Measurements from ENCODE around the gene ING2. TPM values are rescaled to one million over a fixed set of nuclear protein-coding genes. Genes with fewer than 3 reads are reported as not detected.

ING2 gene
- total and polyA plus RNA-seq, 2 of the 8 experiments (the other 6 are each of a cell fraction or from before 2014, with no cell fraction given) = 5.1 to 16.1 TPM

DNA sequence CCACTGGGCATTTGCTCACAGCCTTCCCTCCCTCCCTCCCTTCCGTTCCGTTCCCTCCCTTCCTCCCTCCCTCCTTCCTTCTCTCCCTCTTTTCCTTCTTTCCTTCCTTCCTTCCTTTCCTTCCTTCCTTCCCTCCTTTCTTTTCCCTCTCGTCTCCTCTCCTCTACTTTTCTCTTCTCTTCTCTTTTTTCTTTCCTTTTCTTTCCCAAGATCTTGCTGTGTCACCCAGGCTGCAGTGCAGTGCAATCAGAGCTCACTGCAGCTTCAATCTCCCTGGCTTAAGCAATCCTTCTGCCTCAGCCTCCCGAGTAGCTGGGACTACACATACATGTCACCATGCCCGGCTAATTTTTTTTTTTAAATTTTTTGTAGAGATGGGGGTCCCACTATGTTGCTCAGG, 26.7 kb upstream of the ING2 start (continued):
- TF ChIP-seq, protein P1, sequence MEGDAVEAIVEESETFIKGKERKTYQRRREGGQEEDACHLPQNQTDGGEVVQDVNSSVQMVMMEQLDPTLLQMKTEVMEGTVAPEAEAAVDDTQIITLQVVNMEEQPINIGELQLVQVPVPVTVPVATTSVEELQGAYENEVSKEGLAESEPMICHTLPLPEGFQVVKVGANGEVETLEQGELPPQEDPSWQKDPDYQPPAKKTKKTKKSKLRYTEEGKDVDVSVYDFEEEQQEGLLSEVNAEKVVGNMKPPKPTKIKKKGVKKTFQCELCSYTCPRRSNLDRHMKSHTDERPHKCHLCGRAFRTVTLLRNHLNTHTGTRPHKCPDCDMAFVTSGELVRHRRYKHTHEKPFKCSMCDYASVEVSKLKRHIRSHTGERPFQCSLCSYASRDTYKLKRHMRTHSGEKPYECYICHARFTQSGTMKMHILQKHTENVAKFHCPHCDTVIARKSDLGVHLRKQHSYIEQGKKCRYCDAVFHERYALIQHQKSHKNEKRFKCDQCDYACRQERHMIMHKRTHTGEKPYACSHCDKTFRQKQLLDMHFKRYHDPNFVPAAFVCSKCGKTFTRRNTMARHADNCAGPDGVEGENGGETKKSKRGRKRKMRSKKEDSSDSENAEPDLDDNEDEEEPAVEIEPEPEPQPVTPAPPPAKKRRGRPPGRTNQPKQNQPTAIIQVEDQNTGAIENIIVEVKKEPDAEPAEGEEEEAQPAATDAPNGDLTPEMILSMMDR (IDR thresholded peaks at IDR 0.05; ENCODE audit: control extremely low read depth in 1 of 3, insufficient read depth in 1 of 3, low read depth in 1 of 3, low read length in 3 of 3) = no peak
- TF ChIP-seq PHF8 (conservative IDR thresholded peaks at IDR 0.05; ENCODE audit: low read depth, low read length) = no peak
- no peak for TF ChIP-seq MAFK (IDR thresholded peaks at IDR 0.05; ENCODE audit: low read depth, low read length)
- no peak for TF ChIP-seq YY1 (IDR thresholded peaks at IDR 0.05; ENCODE audit: low read depth, low read length)
- no peak for TF ChIP-seq SAP30 (IDR thresholded peaks at IDR 0.05; ENCODE audit: insufficient read depth, insufficient replicate concordance, low read length)
- no peak for TF ChIP-seq TAF7 (optimal IDR thresholded peaks at IDR 0.05; ENCODE audit: borderline replicate concordance, low read depth, low read length)

All from H1 (cell line).